ENCODE data around the gene ZNF761.
"Not testable (repeated sequence)": the region's sequence is repeated elsewhere in the genome, so short reads cannot be mapped to it uniquely, and the experiment has no call there.

ZNF761 gene

DNA sequence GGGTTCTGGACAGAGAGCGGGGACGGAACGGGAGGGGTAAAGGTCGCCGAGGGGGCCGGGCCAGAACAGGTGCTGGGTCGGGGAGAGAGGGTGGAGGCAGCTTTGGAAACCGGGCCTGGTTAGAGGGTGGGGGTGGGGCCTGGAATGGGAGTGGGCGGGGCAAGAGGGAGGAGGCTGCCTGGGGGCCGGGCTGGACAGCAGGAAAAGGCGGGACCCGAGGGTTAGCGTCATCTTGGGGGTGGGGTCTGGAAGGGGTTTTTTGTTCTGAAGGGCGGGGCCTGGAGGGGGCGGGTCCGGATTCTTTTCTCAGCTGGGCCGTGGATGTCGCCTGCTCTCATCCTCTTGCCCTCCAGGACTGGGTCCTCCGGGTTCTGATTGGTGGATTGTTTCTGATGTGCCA lies 31.5 kb downstream of the ZNF761 start:
- Histone ChIP-seq H3K27me3 (ENCODE audit: control insufficient read depth, low read length) (no peaks in the 10 kb centered on the region), H3K9me2 (replicated peaks; ENCODE audit: control insufficient read depth, low read length) (no peaks in the 10 kb centered on the region), H3K4me2 (ENCODE audit: low read length) (no peak overlapping the region), H3K9me3 (ENCODE audit: control insufficient read depth, insufficient read depth, low read length) (peaks cover 15% of the 10 kb centered on the region; the same call in 1 of the 2 replicates), H3K27ac (ENCODE audit: low read depth, low read length) (no peak overlapping the region), H4K20me1 (ENCODE audit: control insufficient read depth, insufficient read depth, low read depth, low read length) (no peaks in the 10 kb centered on the region), H3F3A (ENCODE audit: control insufficient read depth, insufficient read depth) (no peaks in the 10 kb centered on the region), H3K4me1 (ENCODE audit: control insufficient read depth, low read length) (peaks cover 5% of the 10 kb centered on the region), H3K4me3 (ENCODE audit: low read length) (no peak overlapping the region), H3K79me2 (ENCODE audit: control insufficient read depth, low read length) (no peaks in the 10 kb centered on the region; the same call in 1 of the 2 replicates), H3K36me3 (ENCODE audit: control insufficient read depth, low read length) (no peaks in the 10 kb centered on the region; the same call in 1 of the 2 replicates)
- TF ChIP-seq EZH2phosphoT487 (IDR thresholded peaks at IDR 0.05; ENCODE audit: borderline replicate concordance, low read length) (no peak), CTCF (IDR thresholded peaks at IDR 0.05; ENCODE audit: low read depth, low read length, poor library complexity, severe bottlenecking) (no peak)

- Histone ChIP-seq H3K36me3 (ENCODE audit: control insufficient read depth, low read length) (no peaks in the 10 kb centered on the region), H3K4me3 (ENCODE audit: low read length) (peak overlapping the region; percentile 93), H3K9me3 (ENCODE audit: control insufficient read depth, insufficient read depth, low read length) (peaks cover 7% of the 10 kb centered on the region; the same call in 1 of the 2 replicates), H3K79me2 (ENCODE audit: control insufficient read depth, low read length) (no peaks in the 10 kb centered on the region; the same call in 1 of the 2 replicates), H3K9me2 (replicated peaks; ENCODE audit: control insufficient read depth, low read length) (no peaks in the 10 kb centered on the region), H3K27ac (ENCODE audit: low read depth, low read length) (no peak overlapping the region), H3K27me3 (ENCODE audit: control insufficient read depth, low read length) (no peaks in the 10 kb centered on the region), H3F3A (ENCODE audit: control insufficient read depth, insufficient read depth) (no peaks in the 10 kb centered on the region), H3K4me1 (ENCODE audit: control insufficient read depth, low read length) (peaks cover 7% of the 10 kb centered on the region), H3K4me2 (ENCODE audit: low read length) (peak overlapping the region; percentile 75), H4K20me1 (ENCODE audit: control insufficient read depth, insufficient read depth, low read depth, low read length) (no peaks in the 10 kb centered on the region)
- TF ChIP-seq EZH2phosphoT487 (IDR thresholded peaks at IDR 0.05; ENCODE audit: borderline replicate concordance, low read length) = no peak
These were observed 35.1 kb downstream of the ZNF761 start for GRCh38 chr19:53466726-53467484.

GRCh38 chr19:53467485-53468262 lies 35.9 kb downstream of the ZNF761 start, which contains the start of gene ZNF813:
ZNF813 (plus strand) TSS chr19:53467733; CDS start chr19:53483823, 16,090 bp downstream.
- Histone ChIP-seq H3K4me3 (ENCODE audit: low read length) (peak within 1 kb of the TSS; percentile 93), H3K79me2 (ENCODE audit: control insufficient read depth, low read length) (peaks cover 1% of the 10 kb centered on the region; the same call in 1 of the 2 replicates), H3K9me3 (ENCODE audit: control insufficient read depth, insufficient read depth, low read length) (peaks cover 10% of the 10 kb centered on the region; the same call in 1 of the 2 replicates), H4K20me1 (ENCODE audit: control insufficient read depth, insufficient read depth, low read depth, low read length) (no peaks in the 10 kb centered on the region), H3K9me2 (replicated peaks; ENCODE audit: control insufficient read depth, low read length) (no peaks in the 10 kb centered on the region), H3F3A (ENCODE audit: control insufficient read depth, insufficient read depth) (no peaks in the 10 kb centered on the region), H3K27ac (ENCODE audit: low read depth, low read length) (peak within 1 kb of the TSS; percentile 43), H3K4me2 (ENCODE audit: low read length) (peak within 1 kb of the TSS; percentile 75), H3K36me3 (ENCODE audit: control insufficient read depth, low read length) (no peaks in the 10 kb centered on the region), H3K27me3 (ENCODE audit: control insufficient read depth, low read length) (no peaks in the 10 kb centered on the region), H3K4me1 (ENCODE audit: control insufficient read depth, low read length) (peaks cover 7% of the 10 kb centered on the region)
- TF ChIP-seq CTCF (IDR thresholded peaks at IDR 0.05; ENCODE audit: low read depth, low read length, poor library complexity, severe bottlenecking) (no peak), EZH2phosphoT487 (IDR thresholded peaks at IDR 0.05; ENCODE audit: borderline replicate concordance, low read length) (no peak)

GRCh38 chr19:53468628-53469027 lies 36.8 kb downstream of the ZNF761 start:
- not testable (repeated sequence) for H4K20me1 ChIP-seq (ENCODE audit: control insufficient read depth, insufficient read depth, low read depth, low read length); H3K27me3 ChIP-seq (ENCODE audit: control insufficient read depth, low read length); H3F3A ChIP-seq (ENCODE audit: control insufficient read depth, insufficient read depth); H3K4me1 ChIP-seq (ENCODE audit: control insufficient read depth, low read length); H3K9me2 ChIP-seq (replicated peaks; ENCODE audit: control insufficient read depth, low read length); H3K79me2 ChIP-seq (ENCODE audit: control insufficient read depth, low read length); H3K9me3 ChIP-seq (ENCODE audit: control insufficient read depth, insufficient read depth, low read length); H3K36me3 ChIP-seq (ENCODE audit: control insufficient read depth, low read length); H3K27ac ChIP-seq (ENCODE audit: low read depth, low read length)
- H3K4me2 ChIP-seq (ENCODE audit: low read length) = peak overlapping the region; percentile 75
- H3K4me3 ChIP-seq (ENCODE audit: low read length) = peak overlapping the region; percentile 93
